Right forelimb (tissue), 1 donor: ENCODE data around the gene LRIG1.

Source experiments
- DNase-seq: peaks from one replicate; pipeline ENCODE4 v3.0.0-alpha.2; 2018

Gene LRIG1

GRCh38 chr3:66467996-66468735 is 32.7 kb downstream of the LRIG1 start:
- no peak for DNase-seq

GRCh38 chr3:66466606-66467270 is 34.1 kb downstream of the LRIG1 start:
- no peak for DNase-seq

GRCh38 chr3:66465587-66465986 is 35.2 kb downstream of the LRIG1 start:
- no peak for DNase-seq

GRCh38 chr3:66465034-66465433 is 35.8 kb downstream of the LRIG1 start:
- no peak for DNase-seq

DNA sequence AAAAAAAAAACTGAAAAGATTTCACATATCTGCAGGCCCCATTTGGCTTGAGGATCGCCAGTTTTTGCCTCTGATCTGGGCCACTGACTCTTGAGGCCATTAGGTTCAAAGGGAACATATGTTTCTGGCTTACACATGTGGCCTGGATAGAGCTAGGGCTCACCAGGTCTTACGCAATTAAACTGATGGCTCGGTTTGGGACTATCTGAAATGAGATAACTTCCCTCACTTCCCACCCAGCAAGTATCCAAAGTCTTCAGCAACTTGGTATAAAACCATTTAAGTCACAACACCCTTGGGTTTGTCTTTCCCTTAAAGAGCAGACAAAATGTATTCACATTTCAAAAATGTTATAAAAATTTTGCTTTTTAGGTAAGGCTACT is 36.3 kb downstream of the LRIG1 start:
- DNase-seq = no peak

GRCh38 chr3:66463730-66464511 is 36.9 kb downstream of the LRIG1 start:
- DNase-seq = no peak

DNA sequence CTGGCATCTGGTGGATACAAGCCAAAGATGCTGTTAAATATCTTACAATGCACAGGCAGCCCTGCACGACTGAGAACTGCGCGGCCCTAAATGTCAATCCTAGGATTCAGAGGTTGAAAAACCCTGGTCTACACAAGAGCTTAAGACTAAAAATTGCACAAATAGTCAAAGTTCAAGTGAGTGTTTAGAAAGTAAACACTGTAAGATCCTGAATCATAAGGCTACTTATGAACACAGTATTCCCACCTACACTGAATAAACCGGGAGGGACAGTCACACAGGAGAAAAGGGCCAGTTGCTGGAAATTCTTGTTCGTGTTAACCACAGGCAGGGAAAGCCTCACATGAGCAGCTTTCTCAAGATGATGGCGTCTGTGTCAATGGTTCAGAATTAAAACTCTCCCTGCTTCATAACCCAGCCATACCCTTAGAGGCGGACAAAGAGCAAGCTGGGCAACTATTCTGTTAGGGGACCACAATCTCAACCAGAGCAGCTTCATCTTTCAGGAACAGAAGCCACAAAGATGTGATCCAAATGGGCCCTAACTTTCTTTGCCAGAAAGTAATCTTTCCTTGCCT is 37.7 kb downstream of the LRIG1 start:
- DNase-seq = no peak

GRCh38 chr3:66457252-66457651 is 43.6 kb downstream of the LRIG1 start:
- no peak for DNase-seq

DNA sequence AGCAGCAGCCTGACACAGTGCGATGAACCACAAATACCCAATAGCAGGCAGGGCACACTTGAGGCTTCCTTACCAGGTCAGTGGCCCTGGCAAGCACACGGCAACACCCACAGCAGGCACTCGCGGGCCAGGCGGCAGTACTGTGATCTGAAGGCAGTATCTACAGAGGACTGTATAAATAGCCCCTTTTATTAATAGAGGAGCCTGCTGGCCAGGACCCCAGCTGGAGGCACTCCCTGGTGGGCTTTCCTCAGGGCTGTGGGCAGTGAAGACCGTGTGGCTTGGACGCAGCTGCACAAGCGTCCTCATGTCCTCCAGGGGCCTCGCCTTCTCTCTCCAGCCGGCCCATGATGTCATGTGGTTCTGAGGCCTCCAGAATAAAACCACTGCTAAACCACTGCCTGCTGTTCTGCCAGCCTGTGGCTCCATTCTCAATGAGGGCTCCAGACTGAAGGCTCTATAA is 44.1 kb downstream of the LRIG1 start:
- peak; percentile 71 for DNase-seq

GRCh38 chr3:66454464-66454859 is 46.4 kb downstream of the LRIG1 start:
- DNase-seq = no peak

GRCh38 chr3:66453651-66454463 is 47.0 kb downstream of the LRIG1 start:
- no peak for DNase-seq

- DNase-seq = peak; percentile 69
Observed at GRCh38 chr3:66452303-66453011, 48.4 kb downstream of the LRIG1 start.

DNA sequence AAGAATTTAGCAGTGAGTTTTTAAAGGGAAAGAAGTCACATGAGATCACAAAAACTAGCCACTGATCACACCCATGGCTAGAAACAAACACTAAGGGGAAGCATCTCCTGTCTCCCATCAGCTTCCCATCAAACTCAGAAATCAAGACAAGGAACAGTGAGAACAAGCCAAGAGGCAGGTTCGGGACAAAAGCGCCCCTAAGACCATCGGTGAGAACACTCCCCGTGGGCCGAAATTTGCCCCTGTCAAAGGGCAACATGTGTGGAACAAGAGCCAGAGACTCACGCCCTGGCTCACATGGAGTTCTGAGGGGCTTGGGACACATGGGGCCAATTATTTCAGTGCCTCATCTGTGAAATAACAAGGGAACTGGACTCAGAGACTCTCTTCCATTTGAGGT is 49.1 kb downstream of the LRIG1 start:
- DNase-seq = no peak

GRCh38 chr3:66450390-66451022 is 50.3 kb downstream of the LRIG1 start:
- peak; percentile 80 for DNase-seq

DNA sequence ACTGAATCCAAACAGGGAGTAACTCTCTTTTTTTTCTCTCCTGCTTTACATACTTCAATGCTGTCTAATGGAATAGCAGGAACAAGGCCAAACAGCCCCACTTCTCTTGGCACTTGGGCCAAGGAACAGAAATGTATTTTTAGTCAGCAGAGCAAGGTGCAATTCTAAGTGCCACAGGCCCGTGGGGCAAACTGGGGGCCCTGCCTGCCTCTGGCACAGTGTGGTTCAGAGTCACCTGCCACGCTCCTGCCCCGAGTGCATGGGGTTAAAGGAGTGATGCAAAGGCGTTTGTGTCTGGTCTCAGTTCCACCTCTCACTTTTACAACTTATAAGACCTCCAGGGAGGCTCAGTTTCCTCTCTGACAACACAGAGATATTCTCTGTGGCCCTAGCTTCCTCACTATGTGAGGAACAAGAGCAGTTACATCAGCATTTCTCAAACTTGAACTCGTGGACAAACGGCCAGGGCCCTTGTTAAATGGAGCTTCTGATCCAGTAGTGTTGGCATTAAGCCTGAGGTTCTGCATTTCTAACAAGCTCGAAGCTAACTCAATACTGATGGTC is 51.3 kb downstream of the LRIG1 start:
- DNase-seq = no peak

GRCh38 chr3:66444146-66444644 is 56.6 kb downstream of the LRIG1 start:
- no peak for DNase-seq

GRCh38 chr3:66443118-66443803 is 57.6 kb downstream of the LRIG1 start:
- no peak for DNase-seq

- DNase-seq = peak; percentile 80
Observed at GRCh38 chr3:66442254-66443117, 58.3 kb downstream of the LRIG1 start.

GRCh38 chr3:66441692-66442091 is 59.1 kb downstream of the LRIG1 start:
- DNase-seq = no peak
